Measurements from ENCODE around the gene CXCL14. TPM values are rescaled to one million over a fixed set of nuclear protein-coding genes. Genes with fewer than 3 reads are reported as not detected.

Gene CXCL14
- total RNA-seq, 4 donors from 2014 or later = 11.5 to 31.0 (median 21.7) TPM

Other genes starting within 250 kb of the CXCL14 start
- gene MACROH2A1, start 179.8 kb downstream of the CXCL14 start, total RNA-seq = 100 to 1,000 TPM; 190 to 348 (median 314) TPM
- under 1 TPM in 1 of 4 donors, not detected in 3; 0.95 TPM for gene DCANP1, start 131.6 kb downstream of the CXCL14 start, total RNA-seq
- under 1 TPM in 1 of 4 donors, not detected in 3; 0.16 TPM for gene TIFAB, start 126.6 kb downstream of the CXCL14 start, total RNA-seq
- not detected for gene NEUROG1, start 43.0 kb downstream of the CXCL14 start, total RNA-seq